ENCODE measurements around the gene FGD3.
A peak's percentile ranks its signal among the peaks of the same experiment; 100 is the strongest.

FGD3 gene

DNA sequence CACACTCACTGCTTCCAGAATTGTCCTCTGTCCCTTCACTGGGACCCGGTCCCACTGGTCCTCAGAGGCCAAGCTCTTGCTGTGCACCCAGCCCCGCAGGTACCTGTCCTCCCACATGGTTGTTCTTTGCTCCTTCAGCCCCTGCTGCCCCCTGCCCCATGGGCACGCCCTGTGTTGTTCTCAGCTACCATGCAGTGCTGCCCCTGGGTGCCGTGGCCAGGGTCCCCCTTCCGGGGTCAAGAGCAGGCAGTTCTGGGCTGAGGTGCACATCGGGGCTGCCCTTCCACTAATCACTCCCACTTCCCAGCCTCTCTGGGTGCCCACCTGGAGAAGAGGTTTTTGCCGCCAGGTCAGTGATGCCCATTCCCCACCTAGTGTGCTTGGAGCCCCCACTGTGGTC, 79.3 kb downstream of the FGD3 start:
- Mint-ChIP-seq H3K4me3 (no peak overlapping the region), H3K36me3 (peaks cover 82% of the 10 kb centered on the region), H3K27ac (peak overlapping the region; percentile 97)

DNA sequence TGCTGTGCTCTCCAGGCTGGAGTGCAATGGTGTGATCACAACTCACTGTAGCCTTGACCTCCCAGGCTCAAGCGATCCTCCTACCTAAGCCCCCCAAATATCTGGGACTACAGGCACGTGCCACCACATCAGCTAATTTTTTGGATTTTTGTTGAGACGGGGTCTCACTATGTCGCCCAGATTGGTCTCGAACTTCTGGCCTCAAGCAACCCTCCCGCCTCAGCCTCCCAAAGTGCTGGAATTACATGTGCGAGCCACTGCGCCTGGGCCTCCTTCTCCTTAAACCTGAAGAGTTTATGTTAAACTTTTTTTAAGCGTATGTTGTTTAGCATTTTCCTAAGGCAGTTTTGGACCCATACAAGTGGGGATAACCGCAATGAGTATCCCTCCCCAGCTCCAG, 80.4 kb downstream of the FGD3 start:
- no peak for DNase-seq
- Mint-ChIP-seq H3K27me3 (no peaks in the 10 kb centered on the region), H3K4me3 (peak overlapping the region; percentile 75), H3K27ac (peak overlapping the region; percentile 97), H3K4me1 (peaks cover 94% of the 10 kb centered on the region), H3K9me3 (no peaks in the 10 kb centered on the region), H3K36me3 (peaks cover 84% of the 10 kb centered on the region)
- CTCF ChIA-PET: interaction anchor here (0.5 to 3.1 kb wide), 7 partner anchors 8 to 96 kb away, joined by 3 to 17 read pairs (median 4); no protein-coding TSS in a partner anchor

More for the DNA sequence above, 79.3 kb downstream of the FGD3 start:
- no peaks in the 10 kb centered on the region for H3K9me3 Mint-ChIP-seq
- H3K4me1 Mint-ChIP-seq: peaks cover 90% of the 10 kb centered on the region
- H3K27me3 Mint-ChIP-seq: no peaks in the 10 kb centered on the region
- DNase-seq: no peak
- CTCF ChIA-PET: interaction anchor here (1.2 kb wide), 1 partner anchor 23 kb away, joined by 4 read pairs; no protein-coding TSS in a partner anchor

DNA sequence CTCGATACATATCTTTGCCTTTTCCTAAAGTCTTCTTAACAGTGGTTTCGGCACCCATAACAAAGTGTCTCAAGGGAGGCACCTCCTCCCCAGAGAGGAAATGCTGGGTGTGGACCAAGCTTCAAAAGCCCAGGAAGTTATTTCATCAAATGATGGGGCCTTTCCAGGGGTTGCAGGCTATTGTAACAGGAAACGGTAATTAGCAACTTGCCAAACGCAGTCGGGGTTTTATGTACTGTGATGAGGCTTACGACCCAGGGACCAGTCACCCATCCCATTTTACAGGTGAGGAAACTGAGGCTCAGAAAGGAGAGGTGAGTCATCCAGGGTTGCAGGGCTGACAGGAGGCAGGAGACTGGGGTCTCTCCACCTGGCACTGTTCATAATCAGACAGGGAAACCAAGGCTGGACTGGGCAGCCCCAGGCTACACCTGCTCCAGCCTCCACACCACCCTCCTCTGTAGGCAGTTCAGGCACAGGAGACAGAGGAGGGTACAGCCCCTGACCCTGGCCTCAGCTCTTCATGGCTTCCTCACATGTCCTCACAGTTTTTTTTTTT, 81.2 kb downstream of the FGD3 start:
- peaks cover 91% of the 10 kb centered on the region for H3K4me1 Mint-ChIP-seq
- H3K27ac Mint-ChIP-seq: peak overlapping the region; percentile 97
- no peaks in the 10 kb centered on the region for H3K9me3 Mint-ChIP-seq
- peaks cover 81% of the 10 kb centered on the region for H3K36me3 Mint-ChIP-seq
- peak overlapping the region; percentile 75 for H3K4me3 Mint-ChIP-seq
- CTCF ChIA-PET: interaction anchor here (0.5 to 3.1 kb wide), 8 partner anchors 9 to 1981 kb away, joined by 3 to 17 read pairs (median 4); no protein-coding TSS in a partner anchor
- no peaks in the 10 kb centered on the region for H3K27me3 Mint-ChIP-seq
- DNase-seq: peak; percentile 85

DNA sequence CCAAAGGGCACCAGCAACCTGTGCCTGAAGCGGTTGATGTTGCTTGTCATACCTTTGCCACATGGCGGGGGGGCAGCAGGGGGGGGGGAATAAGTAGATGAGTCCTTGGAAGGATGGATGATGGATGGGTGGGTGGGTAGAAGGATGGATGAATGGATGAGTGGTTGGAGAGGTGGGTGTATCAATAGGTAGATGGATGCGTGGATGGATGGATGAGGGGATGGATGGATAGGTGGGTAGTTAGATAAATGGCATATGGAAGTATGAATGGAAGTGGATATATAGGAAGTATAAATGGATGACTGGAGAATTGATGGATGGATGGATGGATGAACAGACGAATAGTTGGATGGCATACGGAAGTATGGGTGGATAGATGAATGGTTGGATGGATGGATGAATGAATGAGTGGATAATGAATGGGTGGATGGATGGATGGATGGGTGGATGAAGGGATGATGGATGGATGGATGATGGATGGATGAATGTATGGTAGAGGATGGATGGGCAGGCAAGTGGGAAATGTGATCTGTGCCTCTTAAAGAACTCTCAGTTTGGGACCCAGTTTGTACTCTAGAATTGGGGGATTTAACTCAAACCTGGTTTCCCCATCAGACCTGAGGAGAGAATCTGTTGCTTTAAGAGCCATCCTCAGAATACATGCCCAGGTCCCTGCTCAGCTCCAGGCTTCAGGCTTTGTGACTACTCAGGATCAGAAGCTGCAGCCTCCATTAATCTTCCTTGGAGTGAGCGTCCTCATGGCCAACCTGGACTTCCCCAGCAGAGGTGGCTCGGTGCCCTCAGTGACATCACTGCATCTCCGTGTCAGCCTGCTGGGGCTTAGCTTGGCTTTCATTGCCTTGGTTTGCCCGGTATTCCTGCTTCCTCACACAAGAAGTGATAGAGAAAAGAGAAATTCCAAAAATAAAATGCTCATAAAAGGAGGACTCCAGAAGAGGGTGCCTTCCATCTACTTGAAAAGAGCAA, 83.6 kb downstream of the FGD3 start:
- Mint-ChIP-seq H3K27ac (peak overlapping the region; percentile 97), H3K27me3 (no peaks in the 10 kb centered on the region), H3K36me3 (peaks cover 79% of the 10 kb centered on the region), H3K4me3 (no peak overlapping the region), H3K9me3 (no peaks in the 10 kb centered on the region), H3K4me1 (peaks cover 73% of the 10 kb centered on the region)
- no peak for DNase-seq
- CTCF ChIA-PET: interaction anchor here (3.1 kb wide), 1 partner anchor 28 kb away, joined by 17 read pairs; no protein-coding TSS in a partner anchor

DNA sequence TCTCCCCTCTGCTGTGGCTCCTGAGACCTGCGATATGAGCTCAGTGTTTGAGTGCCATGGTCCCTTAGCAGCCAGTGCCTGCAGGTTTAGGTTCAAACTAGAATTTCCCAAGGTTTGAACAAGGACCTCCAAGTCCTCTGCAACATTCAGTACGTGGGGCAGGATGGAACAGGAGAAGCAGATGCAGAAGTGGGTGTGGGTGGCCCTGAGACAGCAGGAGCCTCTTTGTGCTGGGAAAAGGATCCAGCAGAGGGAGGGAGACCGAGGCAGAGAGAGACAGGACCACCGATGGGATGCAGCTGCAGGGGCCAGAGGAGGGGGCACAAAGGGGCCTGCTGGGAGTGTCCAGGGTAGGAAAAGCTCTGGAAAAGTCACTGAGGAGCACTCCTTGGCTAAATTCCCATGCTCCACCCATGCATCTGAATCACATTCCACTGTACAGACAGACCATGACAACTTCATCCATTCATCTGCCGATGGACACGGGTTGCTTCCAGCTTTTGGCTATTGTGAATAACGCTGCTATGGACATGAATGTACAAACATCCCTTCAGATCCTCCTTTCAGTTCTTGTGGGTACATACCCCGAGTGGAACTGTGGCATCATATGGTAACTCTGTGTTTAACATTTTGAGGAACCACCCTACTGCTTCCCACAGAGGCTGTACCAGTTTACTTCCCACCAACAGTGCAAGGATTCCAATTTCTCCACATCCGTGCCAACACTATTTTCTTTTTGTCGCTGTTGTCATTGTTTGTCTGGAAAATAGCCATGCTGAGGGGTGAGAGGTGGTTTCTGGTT, 84.5 kb downstream of the FGD3 start:
- Mint-ChIP-seq H3K27me3 (no peaks in the 10 kb centered on the region), H3K36me3 (peaks cover 82% of the 10 kb centered on the region), H3K27ac (peak overlapping the region; percentile 97), H3K9me3 (no peaks in the 10 kb centered on the region), H3K4me3 (no peak overlapping the region), H3K4me1 (peaks cover 67% of the 10 kb centered on the region)
- no peak for DNase-seq
- CTCF ChIA-PET: no interaction called here

DNA sequence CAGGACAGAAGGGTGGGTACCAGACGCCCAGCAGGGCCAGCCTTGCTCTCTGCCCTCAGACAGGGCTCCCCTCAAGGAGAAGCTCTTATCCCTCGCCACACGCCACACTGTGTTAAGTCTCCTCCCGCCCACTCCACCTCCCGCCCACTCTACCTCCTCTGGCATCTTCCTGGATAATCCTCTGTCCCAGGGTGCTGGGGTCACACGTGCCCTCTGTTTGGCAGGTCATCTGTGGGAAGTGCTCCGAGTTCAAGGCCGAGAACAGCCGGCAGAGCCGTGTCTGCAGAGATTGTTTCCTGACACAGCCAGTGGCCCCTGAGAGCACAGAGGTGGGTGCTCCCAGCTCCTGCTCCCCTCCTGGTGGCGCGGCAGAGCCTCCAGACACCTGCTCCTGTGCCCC, 85.2 kb downstream of the FGD3 start:
- Mint-ChIP-seq H3K9me3 (no peaks in the 10 kb centered on the region), H3K4me3 (no peak overlapping the region), H3K27me3 (no peaks in the 10 kb centered on the region), H3K4me1 (peaks cover 60% of the 10 kb centered on the region), H3K27ac (peak overlapping the region; percentile 97), H3K36me3 (peaks cover 78% of the 10 kb centered on the region)
- CTCF ChIA-PET: interaction anchor here (2.1 kb wide), 1 partner anchor 12 kb away, joined by 10 read pairs; no protein-coding TSS in a partner anchor
- no peak for DNase-seq

DNA sequence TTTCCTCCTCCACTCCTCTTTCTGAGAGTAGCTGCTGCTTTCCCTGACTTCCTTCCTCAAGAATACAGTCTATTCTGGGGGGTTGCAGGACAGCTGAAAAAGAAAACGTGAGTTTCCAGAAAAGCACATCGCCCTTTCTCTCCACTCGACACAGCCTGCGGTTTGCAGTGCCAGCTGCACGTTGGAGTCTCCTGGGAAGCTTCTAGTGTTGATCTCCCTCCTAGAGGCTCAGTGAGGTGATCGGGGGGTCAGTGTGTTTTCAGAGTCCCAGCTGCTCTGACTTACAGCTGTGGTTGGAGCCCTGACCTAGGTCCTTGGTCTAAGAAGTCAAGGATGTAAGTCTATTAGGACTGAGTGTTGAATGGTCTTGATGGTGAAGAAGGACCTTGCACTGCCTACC, 86.2 kb downstream of the FGD3 start:
- Mint-ChIP-seq H3K4me3 (no peak overlapping the region), H3K36me3 (peaks cover 72% of the 10 kb centered on the region), H3K4me1 (peaks cover 55% of the 10 kb centered on the region), H3K27ac (peak overlapping the region; percentile 86), H3K27me3 (no peaks in the 10 kb centered on the region), H3K9me3 (no peaks in the 10 kb centered on the region)
- CTCF ChIA-PET: interaction anchor here (0.9 to 2.1 kb wide), 4 partner anchors 13 to 32 kb away, joined by 3 to 10 read pairs (median 4); no protein-coding TSS in a partner anchor
- no peak for DNase-seq

DNA sequence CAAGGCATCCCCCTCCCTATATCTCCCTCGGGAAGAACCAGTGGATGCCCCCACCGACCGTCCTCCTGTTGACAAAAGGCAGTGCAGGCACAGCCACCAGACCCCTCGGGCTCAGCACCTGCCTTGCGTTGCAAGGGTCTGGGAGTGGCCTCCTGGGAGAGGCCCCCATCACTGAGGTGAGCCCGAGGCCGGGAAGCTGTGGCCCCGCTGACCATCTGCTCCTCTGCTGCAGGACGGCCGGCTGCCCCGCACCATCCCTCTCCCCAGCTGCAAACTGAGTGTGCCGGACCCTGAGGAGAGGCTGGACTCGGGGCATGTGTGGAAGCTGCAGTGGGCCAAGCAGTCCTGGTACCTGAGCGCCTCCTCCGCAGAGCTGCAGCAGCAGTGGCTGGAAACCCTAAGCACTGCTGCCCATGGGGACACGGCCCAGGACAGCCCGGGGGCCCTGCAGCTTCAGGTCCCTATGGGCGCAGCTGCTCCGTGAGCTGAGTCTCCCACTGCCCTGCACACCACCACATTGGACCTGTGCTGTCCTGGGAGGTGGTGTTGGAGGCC, 87.9 kb downstream of the FGD3 start:
- H3K36me3 Mint-ChIP-seq: peaks cover 59% of the 10 kb centered on the region
- no peak for DNase-seq
- no peak overlapping the region for H3K4me3 Mint-ChIP-seq
- no peak overlapping the region for H3K27ac Mint-ChIP-seq
- CTCF ChIA-PET: no interaction called here
- H3K9me3 Mint-ChIP-seq: no peaks in the 10 kb centered on the region
- H3K27me3 Mint-ChIP-seq: no peaks in the 10 kb centered on the region
- peaks cover 43% of the 10 kb centered on the region for H3K4me1 Mint-ChIP-seq

DNA sequence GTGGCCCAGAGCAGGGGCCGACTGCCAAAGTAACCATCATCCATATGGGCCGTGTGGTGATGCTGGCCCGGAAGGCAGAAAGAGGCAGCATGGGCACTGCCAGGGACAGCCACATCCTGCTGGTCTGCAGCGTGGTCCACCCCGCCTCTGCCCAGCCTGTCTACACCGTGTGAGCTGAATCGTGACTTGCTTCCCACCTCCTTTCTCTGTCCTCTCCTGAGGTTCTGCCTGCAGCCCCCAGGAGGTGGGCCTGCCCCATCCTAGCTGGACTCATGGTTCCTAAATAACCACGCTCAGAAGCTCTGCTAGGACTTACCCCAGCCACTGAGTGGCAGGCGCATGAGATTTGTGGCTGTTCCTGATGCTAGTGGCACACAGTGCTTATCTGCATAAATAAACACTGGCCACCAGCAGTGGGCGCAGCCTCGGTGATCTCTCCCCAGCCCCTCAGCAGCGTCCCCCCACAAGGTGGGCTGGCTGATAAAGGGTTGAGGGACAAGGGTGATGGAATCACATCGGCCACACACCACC, 88.6 kb downstream of the FGD3 start:
- no peak for DNase-seq
- Mint-ChIP-seq H3K27ac (peak overlapping the region; percentile 69), H3K27me3 (no peaks in the 10 kb centered on the region), H3K4me3 (no peak overlapping the region), H3K36me3 (peaks cover 52% of the 10 kb centered on the region), H3K9me3 (no peaks in the 10 kb centered on the region), H3K4me1 (peaks cover 37% of the 10 kb centered on the region)
- CTCF ChIA-PET: interaction anchor here (1.1 kb wide), 1 partner anchor 20 kb away, joined by 3 read pairs; no protein-coding TSS in a partner anchor

DNA sequence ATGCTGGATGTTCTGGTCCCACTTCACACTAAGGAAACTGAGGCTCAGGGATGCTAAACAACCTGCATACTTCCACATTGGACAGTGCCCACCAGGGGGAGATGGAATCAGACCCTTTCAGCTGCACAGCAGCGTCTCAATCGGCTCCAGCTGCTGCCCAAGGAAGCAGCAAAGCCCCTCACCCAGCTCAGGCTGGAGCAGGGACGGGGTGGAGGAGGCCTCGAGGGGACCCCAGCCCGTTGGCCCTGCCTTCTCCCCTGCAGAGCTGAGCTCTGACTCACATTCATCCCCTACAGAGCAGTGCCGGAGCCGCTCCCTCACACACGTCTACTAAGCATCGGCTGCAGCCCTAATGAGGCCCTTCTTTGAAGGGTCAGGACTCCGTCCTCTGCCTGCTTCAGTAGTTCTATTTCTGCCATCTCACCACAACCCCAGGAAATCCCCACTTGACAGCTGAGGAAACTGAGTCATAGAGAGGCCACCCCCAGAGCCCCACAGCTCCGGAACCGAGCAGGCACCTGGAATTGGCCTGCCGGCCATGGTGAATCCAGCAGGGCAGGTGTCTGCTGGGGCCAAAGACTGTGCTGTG, 89.7 kb downstream of the FGD3 start:
- Mint-ChIP-seq H3K9me3 (no peaks in the 10 kb centered on the region), H3K27me3 (no peaks in the 10 kb centered on the region), H3K27ac (peak overlapping the region; percentile 72), H3K36me3 (peaks cover 45% of the 10 kb centered on the region), H3K4me3 (no peak overlapping the region), H3K4me1 (peaks cover 37% of the 10 kb centered on the region)
- CTCF ChIA-PET: interaction anchor here (0.9 to 1.1 kb wide), 3 partner anchors 17 to 80 kb away, joined by 3 read pairs; no protein-coding TSS in a partner anchor
- DNase-seq: no peak

DNA sequence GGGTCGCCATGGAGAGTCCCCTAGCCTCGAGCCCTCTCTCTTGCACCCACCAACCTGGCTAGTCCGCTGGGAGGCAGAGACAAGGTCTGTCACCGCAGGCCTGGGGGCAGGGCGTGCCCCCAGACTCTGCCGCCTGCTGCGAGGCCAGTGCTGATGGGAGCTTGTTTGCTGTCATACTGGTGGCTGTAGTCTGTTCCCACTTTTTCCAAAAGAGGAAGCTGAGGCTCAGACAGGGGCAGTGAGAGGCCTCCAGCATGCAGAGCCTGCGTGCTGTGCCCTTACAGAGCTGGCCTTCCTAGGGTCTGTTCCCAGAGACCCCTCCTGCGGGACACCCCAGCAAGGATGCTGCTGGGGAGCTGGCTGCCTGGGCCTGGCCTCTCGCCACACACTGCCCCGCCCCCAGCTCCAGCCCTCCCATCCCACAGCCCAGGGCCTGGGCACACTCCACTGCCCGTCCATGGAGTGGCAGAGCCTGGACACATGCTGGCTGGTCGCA, 90.2 kb downstream of the FGD3 start:
- H3K9me3 Mint-ChIP-seq: no peaks in the 10 kb centered on the region
- peaks cover 39% of the 10 kb centered on the region for H3K36me3 Mint-ChIP-seq
- H3K4me1 Mint-ChIP-seq: peaks cover 37% of the 10 kb centered on the region
- DNase-seq: no peak
- no peaks in the 10 kb centered on the region for H3K27me3 Mint-ChIP-seq
- CTCF ChIA-PET: interaction anchor here (0.6 to 0.9 kb wide), 3 partner anchors 16 to 81 kb away, joined by 3 read pairs; no protein-coding TSS in a partner anchor
- no peak overlapping the region for H3K4me3 Mint-ChIP-seq
- H3K27ac Mint-ChIP-seq: peak overlapping the region; percentile 28

DNA sequence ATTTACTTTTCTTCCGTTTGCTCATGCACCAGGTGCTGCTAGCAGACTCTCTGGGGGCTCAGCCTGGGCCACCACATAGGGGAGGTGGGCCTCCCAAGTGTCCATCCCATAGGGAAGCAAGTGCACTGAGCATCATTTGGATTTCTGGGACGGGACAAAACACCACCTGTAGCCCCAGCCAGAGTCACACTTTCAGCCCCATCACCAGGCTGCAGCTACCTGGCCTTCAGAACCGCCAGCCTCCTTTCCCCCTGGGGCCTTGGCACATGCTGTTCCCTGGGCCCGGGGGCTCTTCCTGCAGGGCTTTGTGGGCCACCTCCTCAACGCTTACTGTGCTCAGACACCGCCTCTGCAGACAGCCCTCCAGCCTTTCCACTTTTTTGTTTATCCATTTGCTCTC, 91.6 kb downstream of the FGD3 start:
- CTCF ChIA-PET: no interaction called here
- peaks cover 44% of the 10 kb centered on the region for H3K4me1 Mint-ChIP-seq
- H3K4me3 Mint-ChIP-seq: no peak overlapping the region
- H3K27ac Mint-ChIP-seq: peak overlapping the region; percentile 42
- peaks cover 29% of the 10 kb centered on the region for H3K36me3 Mint-ChIP-seq
- H3K9me3 Mint-ChIP-seq: no peaks in the 10 kb centered on the region
- no peak for DNase-seq
- H3K27me3 Mint-ChIP-seq: no peaks in the 10 kb centered on the region

DNA sequence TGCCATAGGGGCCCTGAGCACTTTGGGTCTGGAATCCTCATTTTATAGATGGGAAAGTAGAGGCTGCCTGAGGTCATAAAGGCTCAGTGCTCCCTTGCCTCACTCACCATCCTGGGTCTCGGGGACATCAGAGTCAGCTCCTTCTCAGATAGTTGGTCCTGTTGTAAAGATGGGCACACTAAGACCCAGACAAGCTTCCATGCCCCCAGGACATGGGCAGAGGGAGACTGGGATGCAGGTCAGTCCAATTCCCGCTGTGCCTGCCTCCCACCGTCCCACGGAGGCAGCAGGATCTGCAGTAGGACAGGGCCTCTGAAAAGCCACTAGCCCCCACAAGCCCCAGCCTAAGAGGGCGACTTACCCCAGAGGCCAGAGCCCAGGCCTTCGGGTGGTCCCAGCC, 92.1 kb downstream of the FGD3 start:
- Mint-ChIP-seq H3K27me3 (no peaks in the 10 kb centered on the region), H3K36me3 (peaks cover 24% of the 10 kb centered on the region), H3K4me1 (peaks cover 43% of the 10 kb centered on the region), H3K4me3 (no peak overlapping the region), H3K27ac (peak overlapping the region; percentile 42), H3K9me3 (no peaks in the 10 kb centered on the region)
- CTCF ChIA-PET: no interaction called here
- DNase-seq: no peak

Data from activated naive CD4-positive, alpha-beta T cell treated with anti-CD3 and anti-CD28 coated beads, Interleukin-2, amount 10 ng/mL, durations not matched to agents 7 days and 5 days (primary cell).